Left cardiac atrium (tissue), 4 donors: ENCODE data around the gene BICD1. TPM values are rescaled to one million over a fixed set of nuclear protein-coding genes. Genes with fewer than 3 reads are reported as not detected.
"Not testable (repeated sequence)": the region's sequence is repeated elsewhere in the genome, so short reads cannot be mapped to it uniquely, and the experiment has no call there.

Source experiments
- ATAC-seq, 2 donors: fragments of 200-7000 bp; cut with Tn5 transposase; one replicate each; pipeline ENCODE4 v1.9.1; 2020; ENCODE audit warnings: mild to moderate bottlenecking in 2 of 2, moderate library complexity in 2 of 2
- DNase-seq: peaks from one replicate; pipeline ENCODE4 v3.0.0-alpha.2; 2020
- intact Hi-C, 2 donors: fragments of 100-400 bp; cut with DNase I; formaldehyde crosslinking; loops; one replicate each; pipeline versions ENCODE4 v1.14.1 to v1.15.1; 2022 to 2023
- total RNA-seq, 2 donors: library from RNA; stranded (reverse); fragmentation: NEBNext Ultra II Directional; extraction: Animal tissue kit (Norgen Biotek cat#: 25700); gene quantifications; one replicate each; pipeline ENCODE4 v1.2.1, GENCODE V29; 2021
- donor health status: DM: no; HTN: yes; CAD: no.
- donor health status: DM: no; HTN: yes; CAD: no; lungs with severe emphysema.
- donor health status: DM: yes; HTN: yes; CAD: no.
- donor health status: Dilated cardiomyopathy.

Gene BICD1
- total RNA-seq, 2 donors from 2014 or later: 5.6 to 14.6 TPM

- no peak for DNase-seq
- peak in 1 of 2 donors; percentile 39 for ATAC-seq
- intact Hi-C loops: no loop called here
Observed at GRCh38 chr12:32217354-32218310, 111.0 kb downstream of the BICD1 start.

GRCh38 chr12:32223941-32224340 is 117.3 kb downstream of the BICD1 start:
- ATAC-seq (no peak), DNase-seq (no peak)
- intact Hi-C loops: no loop called here

- intact Hi-C loops: no loop called here
- DNase-seq (no peak), ATAC-seq (no peak)
Observed at GRCh38 chr12:32226768-32227167, 120.1 kb downstream of the BICD1 start.

GRCh38 chr12:32229971-32230612 is 123.4 kb downstream of the BICD1 start:
- intact Hi-C loops: no loop called here
- DNase-seq (no peak), ATAC-seq (no peak)

- DNase-seq (no peak), ATAC-seq (no peak)
- intact Hi-C loops: no loop called here
Observed at GRCh38 chr12:32230613-32230993, 124.0 kb downstream of the BICD1 start.

GRCh38 chr12:32231361-32231760 is 124.7 kb downstream of the BICD1 start:
- ATAC-seq, intact Hi-C loops, DNase-seq: not testable (repeated sequence)

GRCh38 chr12:32233568-32233967 is 126.9 kb downstream of the BICD1 start:
- DNase-seq (no peak), ATAC-seq (no peak)
- intact Hi-C loops: no loop called here

GRCh38 chr12:32235251-32235650 is 128.6 kb downstream of the BICD1 start:
- DNase-seq: no peak
- ATAC-seq: no peak
- intact Hi-C loops: no loop called here

- intact Hi-C loops: no loop called here
- ATAC-seq: no peak
- no peak for DNase-seq
Observed at GRCh38 chr12:32240162-32240561, 133.5 kb downstream of the BICD1 start.

GRCh38 chr12:32240831-32241230 is 134.2 kb downstream of the BICD1 start:
- intact Hi-C loops: no loop called here
- DNase-seq (no peak), ATAC-seq (no peak)

GRCh38 chr12:32242641-32243040 is 136.0 kb downstream of the BICD1 start:
- ATAC-seq (no peak), DNase-seq (no peak)
- intact Hi-C loops: no loop called here

GRCh38 chr12:32248441-32249140 is 141.9 kb downstream of the BICD1 start:
- no peak for ATAC-seq
- no peak for DNase-seq
- intact Hi-C loops: no loop called here

- intact Hi-C loops: no loop called here
- ATAC-seq (no peak), DNase-seq (no peak)
Observed at GRCh38 chr12:32249777-32250176, 143.1 kb downstream of the BICD1 start.

- no peak for ATAC-seq
Observed at GRCh38 chr12:32252199-32253073, 145.8 kb downstream of the BICD1 start.

GRCh38 chr12:32253154-32253790 is 146.6 kb downstream of the BICD1 start:
- DNase-seq (no peak), ATAC-seq (no peak)
- intact Hi-C loops: no loop called here

More at GRCh38 chr12:32252199-32253073, 145.8 kb downstream of the BICD1 start:
- no peak for DNase-seq
- intact Hi-C loops: no loop called here

- intact Hi-C loops: no loop called here
- DNase-seq (no peak), ATAC-seq (no peak)
Observed at GRCh38 chr12:32254260-32254956, 147.8 kb downstream of the BICD1 start.

- DNase-seq (no peak), ATAC-seq (no peak)
- intact Hi-C loops: no loop called here
Observed at GRCh38 chr12:32255588-32255987, 148.9 kb downstream of the BICD1 start.
